SK-MEL-5 (cell line): Measurements from ENCODE around the gene TSPAN31. TPM values are rescaled to one million over a fixed set of nuclear protein-coding genes. Genes with fewer than 3 reads are reported as not detected.
"Not testable (repeated sequence)": the region's sequence is repeated elsewhere in the genome, so short reads cannot be mapped to it uniquely, and the experiment has no call there.

Source experiments
- DNase-seq: peaks from one replicate; pipeline ENCODE4 v3.0.0-alpha.2; 2016; ENCODE audit warnings: low read depth, low spot score
- in situ Hi-C: cut with HindIII; loops from 2 replicates; pipeline ENCODE4 v1.10.0; 2016; ENCODE audit warnings: low sequenced_read_pairs, high pct_unique_total_duplicates, low pct_unique_long_range_greater_than_20kb
- total RNA-seq: library from RNA; depleted of rRNA; stranded (reverse); fragments of >200 nt; shearing (Covaris generic); gene quantifications from 2 replicates; pipeline ENCODE4 v1.2.3, GENCODE V29; 2014

TSPAN31 gene
- total RNA-seq, 1 experiment from 2014 or later = 34.6 TPM

GRCh38 chr12:57771873-57772428 is 27.1 kb downstream of the TSPAN31 start, which contains the start of gene METTL1:
Gene METTL1 (minus strand): TSS chr12:57772105. CDS start chr12:57772083, 22 bp downstream.
- DNase-seq = peak; percentile 98
- in situ Hi-C loops = no loop called here

- peak; percentile 69 for DNase-seq
- in situ Hi-C loops = no loop called here
Measured at GRCh38 chr12:57772429-57773322, 27.8 kb downstream of the TSPAN31 start, which contains the start of gene EEF1AKMT3. Gene EEF1AKMT3 (plus strand): TSS chr12:57772614. CDS start chr12:57772725, 111 bp downstream.

DNA sequence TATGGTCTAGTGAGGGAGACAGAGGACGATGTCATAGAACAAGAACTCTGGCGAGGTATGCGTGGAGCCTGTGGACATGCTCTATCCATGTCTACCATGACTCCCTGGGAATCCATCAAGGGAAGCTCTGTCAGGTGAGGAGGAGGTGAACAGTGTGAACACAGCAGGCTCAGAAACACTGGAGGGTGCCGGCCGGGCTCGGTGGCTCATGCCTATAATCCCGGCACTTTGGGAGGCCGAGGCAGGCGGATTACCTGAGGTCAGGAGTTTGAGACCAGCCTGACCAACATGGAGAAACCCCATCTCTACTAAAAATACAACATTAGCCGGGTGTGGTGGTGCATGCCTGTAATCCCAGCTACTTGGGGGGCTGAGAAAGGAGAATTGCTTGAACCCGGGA is 29.8 kb downstream of the TSPAN31 start:
- DNase-seq, in situ Hi-C loops: not testable (repeated sequence)

- in situ Hi-C loops = no loop called here
- DNase-seq = no peak
Measured at GRCh38 chr12:57775044-57775443, 30.2 kb downstream of the TSPAN31 start.

- in situ Hi-C loops = no loop called here
- peak; percentile 42 for DNase-seq
Measured at GRCh38 chr12:57775563-57776246, 30.9 kb downstream of the TSPAN31 start.

- no peak for DNase-seq
- in situ Hi-C loops = no loop called here
Measured at GRCh38 chr12:57776247-57776587, 31.4 kb downstream of the TSPAN31 start.

DNA sequence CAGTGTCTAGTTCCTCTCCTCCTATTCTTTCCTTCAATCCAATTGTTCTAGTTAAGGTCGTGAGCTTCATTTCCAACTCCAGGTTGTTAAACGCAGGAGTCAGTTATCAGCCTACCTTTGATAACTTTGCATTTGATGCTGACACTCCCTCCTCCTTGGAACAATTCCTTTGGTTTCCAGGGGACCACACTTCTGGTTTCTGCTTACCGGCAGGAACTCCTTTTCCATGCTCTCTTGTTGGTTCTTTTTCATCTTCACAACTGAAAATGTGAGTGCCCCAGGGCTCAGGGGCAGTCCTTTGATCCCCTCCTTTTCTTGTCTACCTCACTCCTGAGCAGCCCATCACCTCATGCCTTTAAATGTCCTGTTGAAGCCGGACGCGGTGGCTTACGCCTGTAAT is 32.5 kb downstream of the TSPAN31 start:
- DNase-seq = no peak
- in situ Hi-C loops = no loop called here

GRCh38 chr12:57777911-57778310 is 33.1 kb downstream of the TSPAN31 start:
- DNase-seq = no peak
- in situ Hi-C loops = no loop called here

- DNase-seq = no peak
Measured at GRCh38 chr12:57779736-57780135, 34.9 kb downstream of the TSPAN31 start.

GRCh38 chr12:57780284-57780897 is 35.6 kb downstream of the TSPAN31 start:
- in situ Hi-C loops = no loop called here
- no peak for DNase-seq

More at GRCh38 chr12:57779736-57780135, 34.9 kb downstream of the TSPAN31 start:
- in situ Hi-C loops = no loop called here

DNA sequence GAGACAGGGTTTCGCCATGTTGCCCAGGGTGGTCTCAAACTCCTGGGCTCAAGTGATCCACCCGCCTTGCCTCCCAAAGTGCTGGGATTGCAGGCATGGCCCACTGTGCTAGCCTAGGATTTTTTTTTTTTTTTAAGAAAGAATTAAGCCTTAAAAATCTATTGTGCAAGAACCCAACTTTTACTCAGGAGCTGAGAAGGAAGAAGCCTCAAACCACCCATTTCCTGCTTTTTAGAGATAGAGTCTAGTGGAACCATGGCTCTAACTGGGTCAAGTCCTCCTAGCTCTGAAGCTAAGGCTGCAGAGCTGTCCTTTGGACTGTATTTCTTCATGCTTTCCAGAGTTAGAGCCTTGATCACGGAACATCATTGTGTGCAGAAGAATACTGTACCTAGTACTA is 36.4 kb downstream of the TSPAN31 start:
- no peak for DNase-seq
- in situ Hi-C loops = no loop called here

GRCh38 chr12:57781801-57782200 is 37.0 kb downstream of the TSPAN31 start:
- in situ Hi-C loops = no loop called here
- no peak for DNase-seq

- in situ Hi-C loops = no loop called here
- no peak for DNase-seq
Measured at GRCh38 chr12:57782243-57782607, 37.4 kb downstream of the TSPAN31 start.

DNA sequence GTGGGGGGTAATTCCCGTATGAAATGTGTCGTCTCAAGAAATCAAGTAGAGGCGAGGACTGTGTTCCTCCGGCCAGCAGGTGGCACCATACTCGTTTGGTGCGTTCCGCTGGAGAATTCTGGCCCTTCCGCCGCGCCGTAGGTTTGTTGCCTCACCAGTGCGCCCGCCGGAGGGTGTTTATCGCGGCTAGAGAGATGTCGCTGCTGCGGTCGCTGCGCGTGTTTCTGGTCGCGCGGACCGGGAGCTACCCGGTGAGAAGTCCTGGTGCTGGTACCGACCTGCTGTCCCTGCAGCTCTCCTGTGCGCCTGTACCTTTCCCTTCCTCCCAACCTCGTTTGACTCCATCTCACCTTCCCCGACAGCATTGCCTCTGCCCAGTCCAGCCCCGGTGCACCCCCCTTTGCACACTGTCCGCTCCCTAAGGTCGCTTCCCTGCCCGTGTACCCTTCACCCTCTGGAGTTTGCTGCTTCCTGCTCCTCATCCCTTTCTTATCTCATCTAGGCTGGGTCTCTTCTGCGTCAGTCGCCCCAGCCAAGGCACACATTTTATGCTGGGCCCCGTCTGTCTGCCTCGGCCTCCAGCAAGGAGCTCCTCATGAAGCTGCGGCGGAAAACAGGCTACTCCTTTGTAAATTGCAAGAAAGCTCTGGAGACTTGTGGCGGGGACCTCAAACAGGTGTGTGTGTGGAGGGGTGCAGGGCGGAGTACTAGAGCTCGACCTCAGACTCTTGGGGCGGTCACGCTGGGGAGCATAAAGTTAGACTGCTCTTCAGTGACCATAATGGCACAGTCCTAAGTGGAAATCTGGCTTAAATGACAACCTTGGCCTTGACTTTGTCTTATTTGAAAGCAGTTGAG is 38.0 kb downstream of the TSPAN31 start, which contains the start of gene TSFM:
TSS of gene TSFM (plus strand) at position 180 of the 858 bp plus-strand sequence. CDS start at position 195, 15 bp downstream.
- in situ Hi-C loops = no loop called here
- DNase-seq = peak; percentile 95

DNA sequence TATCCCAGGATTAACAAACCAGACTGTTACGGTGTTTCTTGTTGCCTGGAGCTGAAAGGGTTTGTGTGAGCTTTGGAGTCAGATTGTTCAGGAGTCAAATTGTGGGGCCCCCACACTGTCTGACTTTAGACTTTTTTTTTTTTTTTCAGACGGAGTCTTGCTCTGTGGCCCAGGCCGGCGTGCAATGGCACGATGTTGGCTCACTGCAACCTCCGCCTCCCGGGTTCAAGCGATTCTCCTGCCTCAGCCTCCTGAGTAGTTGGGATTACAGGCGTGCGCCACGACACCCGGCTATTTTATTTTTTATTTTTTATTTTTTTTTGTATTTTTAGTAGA is 38.6 kb downstream of the TSPAN31 start:
- in situ Hi-C loops = no loop called here
- DNase-seq = no peak

GRCh38 chr12:57783861-57784260 is 39.0 kb downstream of the TSPAN31 start:
- no peak for DNase-seq
- in situ Hi-C loops = no loop called here

- in situ Hi-C loops = no loop called here
- DNase-seq = no peak
Measured at GRCh38 chr12:57793920-57794319, 49.1 kb downstream of the TSPAN31 start.
